Hepatocyte (in vitro differentiated cells): ENCODE measurements around the gene ARL2BP.

ENCODE experiments used
- CTCF ChIP-seq: fragments of 200-600 bp; sonication (generic); IDR thresholded peaks from 2 replicates; pipeline ENCODE4 v1.5.1; 2016; ENCODE audit warnings: antibody characterized with exemption, mild to moderate bottlenecking; ENCODE audit not compliant: poor library complexity
- EZH2 ChIP-seq: fragments of 200-600 bp; sonication (generic); IDR thresholded peaks from 2 replicates; pipeline ENCODE4 v1.6.1; 2016; ENCODE audit warnings: antibody characterized with exemption, mild to moderate bottlenecking, borderline replicate concordance
- EZH2phosphoT487 ChIP-seq: fragments of 200-600 bp; sonication (generic); IDR thresholded peaks from one replicate; pipeline ENCODE4 v1.6.1; 2018; ENCODE audit warnings: antibody characterized with exemption, mild to moderate bottlenecking, low read depth, moderate library complexity; ENCODE audit not compliant: unreplicated experiment, severe bottlenecking

DNA sequence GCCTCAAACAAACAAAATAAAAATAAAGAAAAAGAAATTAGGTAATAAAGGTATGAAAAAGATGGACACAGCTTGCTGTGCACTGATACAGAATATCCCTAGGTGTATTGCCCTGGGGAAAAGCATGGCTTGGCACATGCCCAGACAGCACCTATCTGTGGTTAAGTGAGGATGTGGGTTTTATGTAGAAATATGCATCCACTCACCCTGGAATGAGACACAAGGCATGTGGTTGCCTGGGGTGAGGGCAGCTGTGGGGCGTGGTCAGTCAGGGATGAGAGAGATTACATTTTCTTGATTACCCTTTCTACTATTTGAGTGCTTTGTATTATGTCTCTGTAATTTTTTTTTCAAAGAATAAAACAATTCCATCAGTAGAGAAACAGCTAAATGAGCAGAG lies 32.5 kb downstream of the ARL2BP start:
- TF ChIP-seq EZH2 (no peak), CTCF (no peak), EZH2phosphoT487 (no peak)
